ENCODE measurements around the gene JAKMIP1. TPM values are rescaled to one million over a fixed set of nuclear protein-coding genes. Genes with fewer than 3 reads are reported as not detected.
"Not testable (repeated sequence)": the region's sequence is repeated elsewhere in the genome, so short reads cannot be mapped to it uniquely, and the experiment has no call there.

JAKMIP1 gene
- total RNA-seq, 1 donor from 2014 or later: not detected

- Histone ChIP-seq H3K27me3 (ENCODE audit: control insufficient read depth, insufficient read depth, low read length) (peaks cover 22% of the 10 kb centered on the region), H3K4me3 (ENCODE audit: low read depth, low read length) (no peak overlapping the region), H3K36me3 (ENCODE audit: control insufficient read depth, insufficient read depth, low read length) (no peaks in the 10 kb centered on the region)
- DNase-seq (ENCODE audit: low read depth): no peak
- TF ChIP-seq CTCF (IDR thresholded peaks at IDR 0.05; ENCODE audit: insufficient read depth, low read length, poor library complexity, severe bottlenecking): no peak
These were observed 21.0 kb upstream of the JAKMIP1 start for GRCh38 chr4:6221301-6221850.

- no peak for DNase-seq (ENCODE audit: low read depth)
- Histone ChIP-seq H3K27me3 (ENCODE audit: control insufficient read depth, insufficient read depth, low read length) (peaks cover 18% of the 10 kb centered on the region), H3K36me3 (ENCODE audit: control insufficient read depth, insufficient read depth, low read length) (no peaks in the 10 kb centered on the region), H3K4me3 (ENCODE audit: low read depth, low read length) (no peak overlapping the region)
- no peak for TF ChIP-seq CTCF (IDR thresholded peaks at IDR 0.05; ENCODE audit: insufficient read depth, low read length, poor library complexity, severe bottlenecking)
These were observed 17.5 kb upstream of the JAKMIP1 start for GRCh38 chr4:6217716-6218381.

- Histone ChIP-seq H3K36me3 (ENCODE audit: control insufficient read depth, insufficient read depth, low read length) (no peaks in the 10 kb centered on the region), H3K4me3 (ENCODE audit: low read depth, low read length) (no peak overlapping the region), H3K27me3 (ENCODE audit: control insufficient read depth, insufficient read depth, low read length) (peaks cover 7% of the 10 kb centered on the region)
- TF ChIP-seq CTCF (IDR thresholded peaks at IDR 0.05; ENCODE audit: insufficient read depth, low read length, poor library complexity, severe bottlenecking): no peak
- no peak for DNase-seq (ENCODE audit: low read depth)
These were observed 16.2 kb upstream of the JAKMIP1 start for GRCh38 chr4:6216588-6216987.

- no peak overlapping the region for H3K4me3 ChIP-seq (ENCODE audit: low read depth, low read length)
- no peaks in the 10 kb centered on the region for H3K27me3 ChIP-seq (ENCODE audit: control insufficient read depth, insufficient read depth, low read length)
- no peak for TF ChIP-seq CTCF (IDR thresholded peaks at IDR 0.05; ENCODE audit: insufficient read depth, low read length, poor library complexity, severe bottlenecking)
- no peaks in the 10 kb centered on the region for H3K36me3 ChIP-seq (ENCODE audit: control insufficient read depth, insufficient read depth, low read length)
- DNase-seq (ENCODE audit: low read depth): no peak
These were observed 9.6 kb upstream of the JAKMIP1 start for GRCh38 chr4:6209921-6210320.

- H3K4me3 ChIP-seq (ENCODE audit: low read depth, low read length); H3K27me3 ChIP-seq (ENCODE audit: control insufficient read depth, insufficient read depth, low read length); DNase-seq (ENCODE audit: low read depth); H3K36me3 ChIP-seq (ENCODE audit: control insufficient read depth, insufficient read depth, low read length): not testable (repeated sequence)
These were observed 8.9 kb upstream of the JAKMIP1 start for GRCh38 chr4:6209291-6209690.

GRCh38 chr4:6208416-6208815, 8.1 kb upstream of the JAKMIP1 start:
- TF ChIP-seq CTCF (IDR thresholded peaks at IDR 0.05; ENCODE audit: insufficient read depth, low read length, poor library complexity, severe bottlenecking): no peak
- Histone ChIP-seq H3K27me3 (ENCODE audit: control insufficient read depth, insufficient read depth, low read length) (no peaks in the 10 kb centered on the region), H3K4me3 (ENCODE audit: low read depth, low read length) (no peak overlapping the region), H3K36me3 (ENCODE audit: control insufficient read depth, insufficient read depth, low read length) (no peaks in the 10 kb centered on the region)
- DNase-seq (ENCODE audit: low read depth): no peak

All from kidney epithelial cell (primary cell).